KMS-11 (cell line): ENCODE results near the gene TMEM147.
A peak's percentile ranks its signal among the peaks of the same experiment; 100 is the strongest.

Experiments used
- H2AFZ ChIP-seq: fragments of 200-600 bp; sonication (generic); 2 replicates; pipeline ENCODE4 v1.6.1; 2016; ENCODE audit warnings: antibody characterized with exemption, mixed run types, low read depth
- H3K27ac ChIP-seq: fragments of 200-600 bp; sonication (generic); 2 replicates; pipeline ENCODE4 v1.6.1; 2016; ENCODE audit warnings: mild to moderate bottlenecking, mixed run types
- H3K27me3 ChIP-seq: fragments of 200-600 bp; sonication (generic); 2 replicates; pipeline ENCODE4 v1.6.1; 2017; ENCODE audit warnings: mild to moderate bottlenecking, low read depth, mixed run types, moderate library complexity; ENCODE audit not compliant: insufficient read depth
- H3K36me3 ChIP-seq: fragments of 200-600 bp; sonication (generic); 2 replicates; pipeline ENCODE4 v1.6.1; 2017; ENCODE audit warnings: mild to moderate bottlenecking, mixed run types; ENCODE audit not compliant: insufficient read depth
- H3K4me1 ChIP-seq: fragments of 200-600 bp; sonication (generic); 2 replicates; pipeline ENCODE4 v1.6.1; 2016; ENCODE audit warnings: mild to moderate bottlenecking, low read depth, mixed run types; ENCODE audit not compliant: poor library complexity, severe bottlenecking
- H3K4me2 ChIP-seq: fragments of 200-600 bp; sonication (generic); 2 replicates; pipeline ENCODE4 v1.7.0; 2016; ENCODE audit warnings: mild to moderate bottlenecking, mixed run types
- H3K4me3 ChIP-seq: fragments of 200-600 bp; sonication (generic); IDR thresholded peaks from 2 replicates; pipeline ENCODE4 v1.6.1; 2017; ENCODE audit warnings: low read depth, low read length, mixed read lengths; ENCODE audit not compliant: insufficient read depth
- H3K79me2 ChIP-seq: fragments of 200-600 bp; sonication (generic); 2 replicates; pipeline ENCODE4 v1.6.1; 2016; ENCODE audit warnings: low read depth, mixed run types; ENCODE audit not compliant: insufficient read depth
- H3K9ac ChIP-seq: fragments of 200-600 bp; sonication (generic); 2 replicates; pipeline ENCODE4 v1.6.1; 2016; ENCODE audit warnings: mild to moderate bottlenecking, mixed run types
- H4K20me1 ChIP-seq: fragments of 200-600 bp; sonication (generic); 2 replicates; pipeline ENCODE4 v1.6.1; 2016; ENCODE audit warnings: mild to moderate bottlenecking, mixed run types; ENCODE audit not compliant: insufficient read depth
- CTCF ChIP-seq: fragments of 200-600 bp; sonication (generic); conservative IDR thresholded peaks from 2 replicates; pipeline ENCODE4 v1.6.1; 2017; ENCODE audit warnings: low read depth, mild to moderate bottlenecking, antibody characterized with exemption, low read length, moderate library complexity, mixed read lengths

Gene TMEM147

DNA sequence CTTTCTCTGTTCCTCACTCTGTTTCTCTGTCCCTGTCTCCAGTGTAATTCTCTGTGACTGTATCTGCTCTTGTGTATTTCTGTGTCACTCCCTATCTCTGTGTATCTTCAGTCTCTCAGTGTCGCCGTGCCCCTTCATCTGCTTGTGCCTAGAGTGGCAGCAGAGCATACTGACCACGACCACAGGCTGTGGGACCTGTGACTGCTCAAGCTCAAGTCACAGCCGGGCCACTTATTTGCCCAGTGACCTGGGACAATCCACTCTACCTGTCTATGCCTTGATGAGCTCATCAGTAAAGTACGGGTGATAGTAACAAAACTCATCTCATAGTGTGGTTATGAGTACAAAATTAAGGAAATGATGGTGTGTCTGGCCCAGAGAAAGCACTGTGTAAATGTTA, 8.7 kb downstream of the TMEM147 start:
- Histone ChIP-seq H3K9ac (no peak overlapping the region), H3K4me3 (no peak overlapping the region)

DNA sequence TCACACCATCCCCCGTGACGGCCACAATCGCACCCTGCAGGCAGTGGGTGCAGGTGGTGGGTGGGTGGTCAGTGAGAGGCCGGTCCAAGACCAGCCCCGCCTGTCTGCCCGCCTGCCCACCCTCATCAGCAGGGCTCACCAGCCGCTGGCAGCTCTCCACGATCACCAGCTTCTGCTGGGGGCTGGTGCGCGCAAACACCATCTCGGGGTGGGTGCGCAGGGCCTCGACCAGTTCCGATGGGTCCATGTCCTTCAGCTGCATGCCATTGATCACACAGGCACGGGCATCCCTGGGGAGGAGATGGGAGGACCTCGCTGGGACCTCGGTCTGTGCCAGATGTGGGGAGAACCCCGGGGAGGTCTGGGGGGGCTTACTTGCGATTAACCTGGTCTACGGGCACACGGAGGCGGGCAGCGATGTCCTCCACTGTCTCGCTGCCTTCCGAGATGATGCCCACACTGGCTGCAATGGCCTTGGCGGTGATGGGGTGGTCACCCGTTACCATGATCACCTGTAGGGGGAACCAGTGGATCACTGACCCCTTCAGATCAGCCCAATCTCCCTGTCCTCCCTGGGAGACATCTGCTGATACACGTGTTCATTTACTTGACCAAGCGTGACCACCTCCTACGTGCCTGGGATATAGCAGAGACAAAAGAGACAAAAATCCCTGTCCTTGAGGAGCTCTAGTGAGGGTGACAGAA, 10.0 kb downstream of the TMEM147 start:
- no peaks in the 10 kb centered on the region for H4K20me1 ChIP-seq
- 0 out of 2 replicates have a peak, but pooled peaks have one; percentile 16 for TF ChIP-seq CTCF
- H3K79me2 ChIP-seq: no peaks in the 10 kb centered on the region
- H3K9ac ChIP-seq: no peak overlapping the region
- H3K27ac ChIP-seq: no peak overlapping the region
- no peak overlapping the region for H3K4me3 ChIP-seq
- H2AFZ ChIP-seq: no peak overlapping the region
- no peaks in the 10 kb centered on the region for H3K4me1 ChIP-seq
- no peaks in the 10 kb centered on the region for H3K36me3 ChIP-seq
- H3K27me3 ChIP-seq: peaks cover 33% of the 10 kb centered on the region; the same call in 1 of the 2 replicates
- H3K4me2 ChIP-seq: no peak overlapping the region

More for the DNA sequence above, 8.7 kb downstream of the TMEM147 start:
- no peaks in the 10 kb centered on the region for H3K79me2 ChIP-seq
- H4K20me1 ChIP-seq: no peaks in the 10 kb centered on the region
- no peaks in the 10 kb centered on the region for H3K36me3 ChIP-seq
- no peak overlapping the region for H3K4me2 ChIP-seq
- no peak overlapping the region for H2AFZ ChIP-seq
- H3K27me3 ChIP-seq: peaks cover 20% of the 10 kb centered on the region; the same call in 1 of the 2 replicates
- H3K4me1 ChIP-seq: no peaks in the 10 kb centered on the region
- TF ChIP-seq CTCF: no peak
- H3K27ac ChIP-seq: no peak overlapping the region

- Histone ChIP-seq H3K9ac (no peak overlapping the region), H3K4me3 (no peak overlapping the region), H2AFZ (no peak overlapping the region), H3K4me1 (no peaks in the 10 kb centered on the region), H3K4me2 (no peak overlapping the region), H3K79me2 (no peaks in the 10 kb centered on the region), H3K36me3 (no peaks in the 10 kb centered on the region), H3K27ac (no peak overlapping the region), H3K27me3 (peaks cover 40% of the 10 kb centered on the region), H4K20me1 (no peaks in the 10 kb centered on the region)
- TF ChIP-seq CTCF: no peak
Measured at GRCh38 chr19:35556025-35556590, 10.7 kb downstream of the TMEM147 start.

DNA sequence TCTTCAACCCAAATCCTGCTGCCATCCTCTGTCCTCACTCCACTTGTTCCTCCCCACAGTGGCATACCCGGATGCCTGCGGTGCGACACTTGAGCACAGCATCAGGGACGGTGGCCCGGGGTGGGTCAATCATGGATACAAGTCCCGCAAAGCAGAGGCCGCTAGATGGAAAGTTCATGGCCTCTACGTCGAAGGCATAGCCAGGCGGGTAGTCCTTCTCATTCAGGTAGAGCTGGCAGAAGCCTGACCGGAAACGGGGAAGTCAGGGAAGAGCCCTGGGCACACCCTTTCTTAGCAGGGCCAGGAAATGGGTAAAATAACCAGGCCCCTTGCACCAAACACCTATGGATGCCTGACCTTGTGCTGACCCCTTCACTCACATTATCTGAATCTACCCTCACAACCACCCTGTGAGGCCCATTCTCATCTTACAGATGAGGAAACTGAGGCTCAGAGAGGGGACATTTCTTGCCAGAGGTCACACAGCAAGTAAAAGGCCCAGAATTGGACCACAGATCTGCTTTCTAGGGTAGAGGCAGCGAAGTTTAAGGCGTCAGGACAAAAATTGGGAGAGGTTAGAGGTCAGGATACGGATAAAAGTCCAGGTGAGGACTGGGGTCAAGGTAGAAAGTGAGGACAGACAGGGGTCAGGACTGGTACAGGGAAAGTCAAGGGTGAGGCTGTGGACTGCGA, 11.6 kb downstream of the TMEM147 start:
- Histone ChIP-seq H3K79me2 (no peaks in the 10 kb centered on the region), H3K36me3 (no peaks in the 10 kb centered on the region), H3K4me3 (no peak overlapping the region), H3K27me3 (peaks cover 49% of the 10 kb centered on the region), H3K9ac (no peak overlapping the region), H3K4me1 (no peaks in the 10 kb centered on the region), H2AFZ (no peak overlapping the region), H3K27ac (no peak overlapping the region), H3K4me2 (no peak overlapping the region), H4K20me1 (no peaks in the 10 kb centered on the region)
- TF ChIP-seq CTCF: no peak
